Loucy (cell line): ENCODE data around the gene COL27A1.

Source experiments
- H2AFZ ChIP-seq: fragments of 200-600 bp; sonication (generic); 2 replicates; pipeline ENCODE4 v1.6.0; 2016; ENCODE audit warnings: antibody characterized with exemption, mild to moderate bottlenecking, low read length, moderate library complexity
- H3F3A ChIP-seq: fragments of 200-600 bp; 2 replicates; pipeline ENCODE4 v1.6.0; 2016; ENCODE audit warnings: antibody characterized with exemption, low read depth, mild to moderate bottlenecking
- H3K27me3 ChIP-seq: fragments of 200-600 bp; sonication (generic); 2 replicates; pipeline ENCODE4 v1.6.1; 2014; ENCODE audit warnings: low read length, mild to moderate bottlenecking; ENCODE audit not compliant: insufficient read depth, poor library complexity, severe bottlenecking
- H3K36me3 ChIP-seq: fragments of 200-600 bp; sonication (generic); 2 replicates; pipeline ENCODE4 v1.6.1; 2016; ENCODE audit warnings: low read length; ENCODE audit not compliant: insufficient read depth
- H3K4me1 ChIP-seq: fragments of 200-600 bp; sonication (generic); 2 replicates; pipeline ENCODE4 v1.5.1; 2014; ENCODE audit warnings: low read length, mild to moderate bottlenecking; ENCODE audit not compliant: insufficient read depth, poor library complexity, severe bottlenecking
- H3K4me2 ChIP-seq: fragments of 200-600 bp; sonication (generic); 2 replicates; pipeline ENCODE4 v1.6.0; 2014; ENCODE audit warnings: antibody characterized with exemption, low read length, low read depth, mild to moderate bottlenecking; ENCODE audit not compliant: poor library complexity, severe bottlenecking
- H3K4me3 ChIP-seq: fragments of 200-600 bp; sonication (generic); 2 replicates; pipeline ENCODE4 v1.5.1; 2014; ENCODE audit warnings: low read length, mild to moderate bottlenecking, mixed read lengths; ENCODE audit not compliant: poor library complexity, severe bottlenecking
- H3K79me2 ChIP-seq: fragments of 200-600 bp; sonication (generic); 2 replicates; pipeline ENCODE4 v1.6.1; 2014; ENCODE audit warnings: low read length; ENCODE audit not compliant: insufficient read depth
- H3K9ac ChIP-seq: fragments of 200-600 bp; sonication (generic); 2 replicates; pipeline ENCODE4 v1.6.0; 2014; ENCODE audit warnings: mild to moderate bottlenecking, low read depth, low read length, moderate library complexity; ENCODE audit not compliant: poor library complexity, severe bottlenecking
- H3K9me2 ChIP-seq: fragments of 200-600 bp; sonication (generic); replicated peaks from 2 replicates; pipeline ENCODE4 v1.6.1; 2016; ENCODE audit warnings: low read depth, low read length, mixed read lengths
- H3K9me3 ChIP-seq: fragments of 200-600 bp; sonication (generic); 2 replicates; pipeline ENCODE4 v1.6.1; 2014; ENCODE audit warnings: mild to moderate bottlenecking, antibody characterized with exemption, low read length, low read depth; ENCODE audit not compliant: insufficient read depth
- H4K20me1 ChIP-seq: fragments of 200-600 bp; sonication (generic); 2 replicates; pipeline ENCODE4 v1.6.0; 2014; ENCODE audit warnings: antibody characterized with exemption, low read length, mild to moderate bottlenecking; ENCODE audit not compliant: insufficient read depth, poor library complexity, severe bottlenecking
- CTCF ChIP-seq: fragments of 200-600 bp; sonication (generic); conservative IDR thresholded peaks from 2 replicates; pipeline ENCODE4 v1.5.1; 2014; ENCODE audit warnings: mild to moderate bottlenecking, antibody characterized with exemption, low read length
- EZH2phosphoT487 ChIP-seq: fragments of 200-600 bp; IDR thresholded peaks from 2 replicates; pipeline ENCODE4 v1.6.1; 2018; ENCODE audit warnings: antibody characterized with exemption, mild to moderate bottlenecking, moderate library complexity, borderline replicate concordance

Gene COL27A1

GRCh38 chr9:114176624-114177291 lies 21.4 kb downstream of the COL27A1 start:
- TF ChIP-seq EZH2phosphoT487: no peak
- TF ChIP-seq CTCF: no peak
- Histone ChIP-seq H3K9me3 (no peaks in the 10 kb centered on the region), H3F3A (no peaks in the 10 kb centered on the region), H3K27me3 (no peaks in the 10 kb centered on the region), H3K79me2 (no peaks in the 10 kb centered on the region), H3K9ac (no peak overlapping the region), H4K20me1 (no peaks in the 10 kb centered on the region), H2AFZ (no peak overlapping the region), H3K4me1 (no peaks in the 10 kb centered on the region), H3K4me2 (no peak overlapping the region), H3K36me3 (no peaks in the 10 kb centered on the region), H3K4me3 (no peak overlapping the region), H3K9me2 (no peaks in the 10 kb centered on the region)

GRCh38 chr9:114177423-114178064 lies 22.2 kb downstream of the COL27A1 start:
- H3K4me2 ChIP-seq: no peak overlapping the region

GRCh38 chr9:114178076-114178475 lies 22.7 kb downstream of the COL27A1 start:
- Histone ChIP-seq H3K4me3 (no peak overlapping the region), H2AFZ (no peak overlapping the region), H3K27me3 (no peaks in the 10 kb centered on the region), H3K9me3 (no peaks in the 10 kb centered on the region), H4K20me1 (no peaks in the 10 kb centered on the region), H3K9ac (no peak overlapping the region), H3F3A (no peaks in the 10 kb centered on the region), H3K36me3 (no peaks in the 10 kb centered on the region), H3K9me2 (no peaks in the 10 kb centered on the region), H3K4me1 (no peaks in the 10 kb centered on the region), H3K4me2 (no peak overlapping the region), H3K79me2 (no peaks in the 10 kb centered on the region)
- TF ChIP-seq CTCF (no peak), EZH2phosphoT487 (no peak)

More at GRCh38 chr9:114177423-114178064, 22.2 kb downstream of the COL27A1 start:
- Histone ChIP-seq H3K36me3 (no peaks in the 10 kb centered on the region), H3K27me3 (no peaks in the 10 kb centered on the region), H3K9me3 (no peaks in the 10 kb centered on the region), H2AFZ (no peak overlapping the region), H3K79me2 (no peaks in the 10 kb centered on the region), H3K9ac (no peak overlapping the region), H4K20me1 (no peaks in the 10 kb centered on the region), H3F3A (no peaks in the 10 kb centered on the region), H3K4me1 (no peaks in the 10 kb centered on the region), H3K4me3 (no peak overlapping the region), H3K9me2 (no peaks in the 10 kb centered on the region)
- TF ChIP-seq EZH2phosphoT487 (no peak), CTCF (no peak)
